Keratinocyte (primary cell): Measurements from ENCODE around the gene TRIM26. TPM values are rescaled to one million over a fixed set of nuclear protein-coding genes. Genes with fewer than 3 reads are reported as not detected.
"Not testable (repeated sequence)": the region's sequence is repeated elsewhere in the genome, so short reads cannot be mapped to it uniquely, and the experiment has no call there.

Source experiments
- DNase-seq: peaks from one replicate; pipeline ENCODE4 v3.0.0-alpha.2; 2011; ENCODE audit warnings: low read depth, missing footprints, low spot score
- FAIRE-seq: peaks from 2 replicates; lab custom pipeline; 2011; peaks lifted over from hg19 to GRCh38; lab: Jason Lieb, UNC
- H2AFZ ChIP-seq: 2 replicates; pipeline ENCODE4 v1.6.0; 2012; ENCODE audit warnings: low read length, control low read depth, inconsistent platforms; ENCODE audit not compliant: control insufficient read depth
- H3K27ac ChIP-seq: 2 replicates; pipeline ENCODE4 v1.5.1; 2011; ENCODE audit warnings: low read length; ENCODE audit not compliant: control insufficient read depth, insufficient read depth
- H3K27me3 ChIP-seq: 3 replicates; pipeline ENCODE4 v1.6.0; 2011; ENCODE audit warnings: low read length; ENCODE audit not compliant: control insufficient read depth, insufficient read depth; ENCODE audit errors: extremely low read depth
- H3K36me3 ChIP-seq, 2 experiments: 2 replicates in 1 of 2; 3 replicates in 1 of 2; pipeline ENCODE4 v1.5.1; 2011; ENCODE audit warnings: low read length in 2 of 2, mild to moderate bottlenecking in 1 of 2; ENCODE audit not compliant: control insufficient read depth in 2 of 2, insufficient read depth in 2 of 2; ENCODE audit errors: extremely low read depth in 1 of 2
- H3K4me1 ChIP-seq: 3 replicates; pipeline ENCODE4 v1.5.1; 2011; ENCODE audit warnings: low read length; ENCODE audit not compliant: control insufficient read depth, insufficient read depth; ENCODE audit errors: extremely low read depth
- H3K4me2 ChIP-seq: 3 replicates; pipeline ENCODE4 v1.6.0; 2011; ENCODE audit warnings: low read depth, low read length; ENCODE audit not compliant: control insufficient read depth, insufficient read depth; ENCODE audit errors: extremely low read depth
- H3K4me3 ChIP-seq, 3 experiments: fragments of 200-600 bp in 1 of 3; sonication (generic) in 1 of 3; 2 replicates in 2 of 3; 3 replicates in 1 of 3; pipeline ENCODE4 v1.5.1; 2011 to 2016; ENCODE audit warnings: low read length in 3 of 3, mild to moderate bottlenecking in 3 of 3, control low read depth in 2 of 3, inconsistent platforms in 1 of 3, low read depth in 1 of 3, mixed read lengths in 1 of 3, mixed run types in 1 of 3, moderate library complexity in 1 of 3; ENCODE audit not compliant: control insufficient read depth in 2 of 3, insufficient read depth in 2 of 3; ENCODE audit errors: extremely low read depth in 1 of 3
- H3K79me2 ChIP-seq: 2 replicates; pipeline ENCODE4 v1.6.0; 2012; ENCODE audit warnings: low read length; ENCODE audit not compliant: control insufficient read depth, insufficient read depth
- H3K9ac ChIP-seq: 3 replicates; pipeline ENCODE4 v1.6.0; 2011; ENCODE audit warnings: low read length; ENCODE audit not compliant: control insufficient read depth, insufficient read depth; ENCODE audit errors: extremely low read depth
- H3K9me1 ChIP-seq: 3 replicates; pipeline ENCODE4 v1.6.0; 2011; ENCODE audit warnings: low read length; ENCODE audit not compliant: control insufficient read depth, insufficient read depth; ENCODE audit errors: extremely low read depth
- H3K9me3 ChIP-seq: 2 replicates; pipeline ENCODE4 v1.5.1; 2012; ENCODE audit warnings: low read depth, low read length; ENCODE audit not compliant: control insufficient read depth
- H4K20me1 ChIP-seq: 3 replicates; pipeline ENCODE4 v1.6.0; 2011; ENCODE audit warnings: low read length; ENCODE audit not compliant: control insufficient read depth, insufficient read depth; ENCODE audit errors: extremely low read depth
- EZH2 ChIP-seq: IDR thresholded peaks from one replicate; pipeline ENCODE4 v1.6.1; 2012; ENCODE audit warnings: inconsistent platforms, mild to moderate bottlenecking, low read length, moderate library complexity
- dilution Hi-C: fragments of 300-500 bp; cut with MboI; formaldehyde crosslinking; loops from one replicate; pipeline ENCODE4 v1.7.0; 2020; ENCODE audit warnings: low sequenced_read_pairs; ENCODE audit not compliant: extremely low pct_ligation_motif_present
- polyA plus RNA-seq, 5 experiments: library from polyadenylated mRNA; depleted of rRNA in 3 of 5; stranded (reverse) in 3 of 5; stranded (forward) in 1 of 5; unstranded in 1 of 5; fragments of >200 nt; gene quantifications; 1 replicate in 1 of 5; 2 replicates in 3 of 5; 3 replicates in 1 of 5; pipeline versions ENCODE4 v1.2.1 to v1.2.3, GENCODE V29; 2011 to 2012; ENCODE audit warnings: missing spikeins in 2 of 5, low read depth in 1 of 5, low replicate concordance in 1 of 5
- TF ChIP-seq, protein P1 (sequence below), 3 experiments: IDR thresholded peaks in 1 of 3; conservative IDR thresholded peaks in 1 of 3; optimal IDR thresholded peaks in 1 of 3; 2 replicates in 2 of 3; 3 replicates in 1 of 3; pipeline versions ENCODE3 to v1.5.1; 2011; ENCODE audit warnings: low read length in 3 of 3, mild to moderate bottlenecking in 3 of 3, moderate library complexity in 2 of 3, control low read depth in 1 of 3, inconsistent platforms in 1 of 3; ENCODE audit not compliant: insufficient read depth in 2 of 3; ENCODE audit errors: extremely low read depth in 1 of 3

TRIM26 gene
- polyA plus RNA-seq, 1 donor (not counting 4 experiments of a cell fraction or from before 2014, with no cell fraction given): 34.7 TPM

DNA sequence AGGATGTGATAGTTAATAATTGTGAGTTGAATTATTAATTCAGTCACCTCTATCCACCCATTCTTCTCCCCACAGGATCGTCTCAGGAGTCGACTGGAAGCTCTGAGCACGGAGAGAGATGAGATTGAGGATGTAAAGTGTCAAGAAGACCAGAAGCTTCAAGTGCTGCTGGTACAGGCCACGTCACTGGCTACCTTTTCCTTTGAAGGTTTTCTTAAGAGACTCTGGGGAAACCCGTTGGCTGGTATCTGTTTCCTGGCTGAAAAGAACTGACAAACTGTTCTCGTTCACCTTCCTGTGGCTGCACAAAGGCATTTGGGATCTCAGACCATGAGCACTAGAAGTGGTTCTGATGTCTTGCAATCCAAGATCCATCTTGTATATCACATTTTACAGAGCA lies 46.1 kb downstream of the TRIM26 start:
- H3K27ac ChIP-seq: no peak overlapping the region
- H4K20me1 ChIP-seq: no peaks in the 10 kb centered on the region
- TF ChIP-seq EZH2: no peak
- TF ChIP-seq, protein P1, sequence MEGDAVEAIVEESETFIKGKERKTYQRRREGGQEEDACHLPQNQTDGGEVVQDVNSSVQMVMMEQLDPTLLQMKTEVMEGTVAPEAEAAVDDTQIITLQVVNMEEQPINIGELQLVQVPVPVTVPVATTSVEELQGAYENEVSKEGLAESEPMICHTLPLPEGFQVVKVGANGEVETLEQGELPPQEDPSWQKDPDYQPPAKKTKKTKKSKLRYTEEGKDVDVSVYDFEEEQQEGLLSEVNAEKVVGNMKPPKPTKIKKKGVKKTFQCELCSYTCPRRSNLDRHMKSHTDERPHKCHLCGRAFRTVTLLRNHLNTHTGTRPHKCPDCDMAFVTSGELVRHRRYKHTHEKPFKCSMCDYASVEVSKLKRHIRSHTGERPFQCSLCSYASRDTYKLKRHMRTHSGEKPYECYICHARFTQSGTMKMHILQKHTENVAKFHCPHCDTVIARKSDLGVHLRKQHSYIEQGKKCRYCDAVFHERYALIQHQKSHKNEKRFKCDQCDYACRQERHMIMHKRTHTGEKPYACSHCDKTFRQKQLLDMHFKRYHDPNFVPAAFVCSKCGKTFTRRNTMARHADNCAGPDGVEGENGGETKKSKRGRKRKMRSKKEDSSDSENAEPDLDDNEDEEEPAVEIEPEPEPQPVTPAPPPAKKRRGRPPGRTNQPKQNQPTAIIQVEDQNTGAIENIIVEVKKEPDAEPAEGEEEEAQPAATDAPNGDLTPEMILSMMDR (optimal IDR thresholded peaks at IDR 0.05 in 1 of 3, IDR thresholded peaks at IDR 0.05 in 1 of 3, conservative IDR thresholded peaks at IDR 0.05 in 1 of 3; ENCODE audit: extremely low read depth in 1 of 3, insufficient read depth in 2 of 3, low read length in 3 of 3): no peak
- no peaks in the 10 kb centered on the region for H3K4me1 ChIP-seq
- H3K4me3 ChIP-seq: no peak overlapping the region
- H3K9me1 ChIP-seq: no peaks in the 10 kb centered on the region
- peaks cover 53% of the 10 kb centered on the region for H3K27me3 ChIP-seq
- H2AFZ ChIP-seq: no peak overlapping the region
- no peak overlapping the region for H3K4me2 ChIP-seq
- dilution Hi-C loops: no loop called here
- FAIRE-seq: no peak
- H3K9ac ChIP-seq: no peak overlapping the region
- no peaks in the 10 kb centered on the region for H3K79me2 ChIP-seq
- no peak for DNase-seq
- H3K9me3 ChIP-seq: no peaks in the 10 kb centered on the region
- H3K36me3 ChIP-seq: no peaks in the 10 kb centered on the region

DNA sequence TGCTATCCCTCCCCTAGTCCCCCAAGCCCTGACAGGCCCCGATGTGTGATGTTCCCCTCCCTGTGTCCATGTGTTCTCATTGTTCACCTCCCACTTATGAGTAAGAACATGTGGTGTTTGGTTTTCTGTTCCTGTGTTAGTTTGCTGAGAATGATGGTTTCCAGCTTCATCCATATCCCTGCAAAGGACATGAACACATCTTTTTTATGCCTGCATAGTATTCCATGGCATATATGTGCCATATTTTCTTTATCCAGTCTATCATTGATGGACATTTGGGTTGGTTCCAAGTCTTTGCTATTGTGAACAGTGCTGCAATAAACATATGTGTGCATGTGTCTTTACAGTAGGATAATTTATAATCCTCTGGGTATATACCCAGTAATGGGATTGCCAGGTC lies 48.0 kb downstream of the TRIM26 start:
- H3K27ac ChIP-seq, H3K79me2 ChIP-seq, DNase-seq, H3K36me3 ChIP-seq, H3K4me3 ChIP-seq, H4K20me1 ChIP-seq, H3K4me1 ChIP-seq, dilution Hi-C loops, H3K4me2 ChIP-seq, H3K9me1 ChIP-seq, H3K9me3 ChIP-seq, FAIRE-seq, H2AFZ ChIP-seq, H3K9ac ChIP-seq: not testable (repeated sequence)
- peaks cover 35% of the 10 kb centered on the region for H3K27me3 ChIP-seq

DNA sequence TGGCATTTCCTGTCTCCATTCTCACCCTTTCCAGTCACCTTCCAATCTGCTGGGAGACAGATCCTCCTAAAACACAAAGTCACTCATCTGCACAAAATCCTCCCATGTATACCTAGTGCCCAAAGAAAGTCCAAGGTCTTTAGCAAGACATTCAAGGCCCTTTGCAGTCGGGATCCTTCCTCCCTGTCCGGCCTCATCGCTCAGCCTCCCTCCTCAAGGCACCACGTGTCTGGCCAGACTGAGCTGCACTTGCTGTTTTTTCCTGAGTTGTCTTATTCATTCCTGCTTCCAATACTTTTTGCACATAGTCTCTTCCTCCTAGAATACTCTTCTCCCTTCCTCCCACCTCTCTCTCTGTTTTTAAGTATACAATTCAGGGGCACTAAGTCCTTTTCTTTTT lies 48.5 kb downstream of the TRIM26 start:
- no peak for TF ChIP-seq EZH2
- TF ChIP-seq, protein P1 (optimal IDR thresholded peaks at IDR 0.05 in 1 of 3, IDR thresholded peaks at IDR 0.05 in 1 of 3, conservative IDR thresholded peaks at IDR 0.05 in 1 of 3; ENCODE audit: extremely low read depth in 1 of 3, insufficient read depth in 2 of 3, low read length in 3 of 3): no peak
- Histone ChIP-seq H3K36me3 (no peaks in the 10 kb centered on the region), H3K9me1 (no peaks in the 10 kb centered on the region), H3K9me3 (no peaks in the 10 kb centered on the region), H3K4me3 (no peak overlapping the region), H3K4me1 (no peaks in the 10 kb centered on the region), H3K79me2 (no peaks in the 10 kb centered on the region), H3K27me3 (peaks cover 35% of the 10 kb centered on the region), H4K20me1 (no peaks in the 10 kb centered on the region), H3K9ac (no peak overlapping the region), H2AFZ (no peak overlapping the region), H3K4me2 (no peak overlapping the region), H3K27ac (no peak overlapping the region)
- FAIRE-seq (no peak), DNase-seq (no peak)
- dilution Hi-C loops: no loop called here
